GM23338 (cell line): Measurements from ENCODE around the gene SH3RF3.

Source experiments
- CREB1 ChIP-seq: fragments of 250-450 bp; sonication (Bioruptor Pico); IDR thresholded peaks from 2 replicates; pipeline ENCODE4 v1.5.0; 2020; ENCODE audit warnings: low read depth, mild to moderate bottlenecking, moderate library complexity
- EZH2 ChIP-seq: fragments of 200-600 bp; sonication (generic); IDR thresholded peaks from one replicate; pipeline ENCODE4 v1.8.0; 2017; ENCODE audit warnings: antibody characterized with exemption, mild to moderate bottlenecking, low read depth; ENCODE audit not compliant: unreplicated experiment
- EZH2phosphoT487 ChIP-seq: fragments of 200-600 bp; sonication (generic); IDR thresholded peaks from one replicate; pipeline ENCODE4 v1.8.1; 2018; ENCODE audit warnings: antibody characterized with exemption; ENCODE audit not compliant: unreplicated experiment
- JUNB ChIP-seq: IDR thresholded peaks from one replicate; pipeline ENCODE4 v1.6.1; 2016; ENCODE audit warnings: antibody characterized with exemption; ENCODE audit not compliant: unreplicated experiment
- NANOG ChIP-seq: IDR thresholded peaks from 2 replicates; pipeline ENCODE4 v1.6.1; 2016; ENCODE audit warnings: antibody characterized with exemption, borderline replicate concordance
- POLR2AphosphoS5 ChIP-seq: IDR thresholded peaks from 2 replicates; pipeline ENCODE4 v1.6.1; 2016; ENCODE audit warnings: antibody characterized with exemption, low read depth
- ZNF331 ChIP-seq: fragments of 250-450 bp; sonication (Bioruptor Pico); IDR thresholded peaks from 2 replicates; pipeline ENCODE4 v1.5.0; 2020; ENCODE audit warnings: low read depth, mild to moderate bottlenecking, moderate library complexity
- TF ChIP-seq, protein P1 (sequence below), 2 experiments: fragments of 200-600 bp in 1 of 2; sonication (generic) in 1 of 2; conservative IDR thresholded peaks; 2 replicates each; pipeline versions ENCODE4 v1.5.1 to v1.6.1; 2016 to 2017; ENCODE audit warnings: antibody characterized with exemption in 2 of 2, low read depth in 2 of 2, mild to moderate bottlenecking in 2 of 2, moderate library complexity in 1 of 2
- TF ChIP-seq, protein P2 (sequence below): IDR thresholded peaks from one replicate; pipeline ENCODE4 v1.6.1; 2018; ENCODE audit warnings: antibody characterized with exemption; ENCODE audit not compliant: unreplicated experiment
- TF ChIP-seq, protein P3 (sequence below): fragments of 250-450 bp; sonication (Bioruptor Pico); IDR thresholded peaks from 2 replicates; pipeline ENCODE4 v1.5.0; 2020; ENCODE audit warnings: mild to moderate bottlenecking, moderate library complexity
- TF ChIP-seq, protein P4 (sequence below): IDR thresholded peaks from 2 replicates; pipeline ENCODE4 v1.6.1; 2016; ENCODE audit warnings: antibody characterized with exemption

DNA sequence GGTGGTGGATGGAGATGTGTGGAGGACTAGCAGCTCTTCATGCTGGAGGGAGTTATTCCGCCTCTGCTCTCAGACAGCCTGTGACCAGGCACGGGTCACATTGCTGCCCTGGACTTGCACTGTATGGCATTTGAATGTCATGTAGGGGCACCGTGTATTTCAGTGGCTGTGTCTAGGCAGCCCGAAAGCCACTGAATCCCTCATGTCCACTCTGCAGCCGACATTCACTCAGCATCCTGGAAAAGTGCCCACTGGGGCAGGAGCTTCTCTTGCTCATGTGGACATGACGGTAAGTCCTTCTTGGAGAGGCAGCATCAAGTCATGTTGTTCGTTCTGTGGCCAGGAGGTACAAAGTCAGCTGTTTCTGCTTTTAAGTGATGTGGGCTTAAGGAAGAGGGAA, 127.9 kb downstream of the SH3RF3 start:
- TF ChIP-seq, protein P1, sequence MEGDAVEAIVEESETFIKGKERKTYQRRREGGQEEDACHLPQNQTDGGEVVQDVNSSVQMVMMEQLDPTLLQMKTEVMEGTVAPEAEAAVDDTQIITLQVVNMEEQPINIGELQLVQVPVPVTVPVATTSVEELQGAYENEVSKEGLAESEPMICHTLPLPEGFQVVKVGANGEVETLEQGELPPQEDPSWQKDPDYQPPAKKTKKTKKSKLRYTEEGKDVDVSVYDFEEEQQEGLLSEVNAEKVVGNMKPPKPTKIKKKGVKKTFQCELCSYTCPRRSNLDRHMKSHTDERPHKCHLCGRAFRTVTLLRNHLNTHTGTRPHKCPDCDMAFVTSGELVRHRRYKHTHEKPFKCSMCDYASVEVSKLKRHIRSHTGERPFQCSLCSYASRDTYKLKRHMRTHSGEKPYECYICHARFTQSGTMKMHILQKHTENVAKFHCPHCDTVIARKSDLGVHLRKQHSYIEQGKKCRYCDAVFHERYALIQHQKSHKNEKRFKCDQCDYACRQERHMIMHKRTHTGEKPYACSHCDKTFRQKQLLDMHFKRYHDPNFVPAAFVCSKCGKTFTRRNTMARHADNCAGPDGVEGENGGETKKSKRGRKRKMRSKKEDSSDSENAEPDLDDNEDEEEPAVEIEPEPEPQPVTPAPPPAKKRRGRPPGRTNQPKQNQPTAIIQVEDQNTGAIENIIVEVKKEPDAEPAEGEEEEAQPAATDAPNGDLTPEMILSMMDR (conservative IDR thresholded peaks at IDR 0.05; ENCODE audit: low read depth in 2 of 2) = no peak
- TF ChIP-seq EZH2 (no peak), POLR2AphosphoS5 (no peak), EZH2phosphoT487 (no peak), CREB1 (CRISPR knock-in tag) (no peak), NANOG (no peak), JUNB (no peak), ZNF331 (CRISPR knock-in tag) (no peak)
- TF ChIP-seq, protein P2, sequence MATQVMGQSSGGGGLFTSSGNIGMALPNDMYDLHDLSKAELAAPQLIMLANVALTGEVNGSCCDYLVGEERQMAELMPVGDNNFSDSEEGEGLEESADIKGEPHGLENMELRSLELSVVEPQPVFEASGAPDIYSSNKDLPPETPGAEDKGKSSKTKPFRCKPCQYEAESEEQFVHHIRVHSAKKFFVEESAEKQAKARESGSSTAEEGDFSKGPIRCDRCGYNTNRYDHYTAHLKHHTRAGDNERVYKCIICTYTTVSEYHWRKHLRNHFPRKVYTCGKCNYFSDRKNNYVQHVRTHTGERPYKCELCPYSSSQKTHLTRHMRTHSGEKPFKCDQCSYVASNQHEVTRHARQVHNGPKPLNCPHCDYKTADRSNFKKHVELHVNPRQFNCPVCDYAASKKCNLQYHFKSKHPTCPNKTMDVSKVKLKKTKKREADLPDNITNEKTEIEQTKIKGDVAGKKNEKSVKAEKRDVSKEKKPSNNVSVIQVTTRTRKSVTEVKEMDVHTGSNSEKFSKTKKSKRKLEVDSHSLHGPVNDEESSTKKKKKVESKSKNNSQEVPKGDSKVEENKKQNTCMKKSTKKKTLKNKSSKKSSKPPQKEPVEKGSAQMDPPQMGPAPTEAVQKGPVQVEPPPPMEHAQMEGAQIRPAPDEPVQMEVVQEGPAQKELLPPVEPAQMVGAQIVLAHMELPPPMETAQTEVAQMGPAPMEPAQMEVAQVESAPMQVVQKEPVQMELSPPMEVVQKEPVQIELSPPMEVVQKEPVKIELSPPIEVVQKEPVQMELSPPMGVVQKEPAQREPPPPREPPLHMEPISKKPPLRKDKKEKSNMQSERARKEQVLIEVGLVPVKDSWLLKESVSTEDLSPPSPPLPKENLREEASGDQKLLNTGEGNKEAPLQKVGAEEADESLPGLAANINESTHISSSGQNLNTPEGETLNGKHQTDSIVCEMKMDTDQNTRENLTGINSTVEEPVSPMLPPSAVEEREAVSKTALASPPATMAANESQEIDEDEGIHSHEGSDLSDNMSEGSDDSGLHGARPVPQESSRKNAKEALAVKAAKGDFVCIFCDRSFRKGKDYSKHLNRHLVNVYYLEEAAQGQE = no peak
- TF ChIP-seq, protein P3, sequence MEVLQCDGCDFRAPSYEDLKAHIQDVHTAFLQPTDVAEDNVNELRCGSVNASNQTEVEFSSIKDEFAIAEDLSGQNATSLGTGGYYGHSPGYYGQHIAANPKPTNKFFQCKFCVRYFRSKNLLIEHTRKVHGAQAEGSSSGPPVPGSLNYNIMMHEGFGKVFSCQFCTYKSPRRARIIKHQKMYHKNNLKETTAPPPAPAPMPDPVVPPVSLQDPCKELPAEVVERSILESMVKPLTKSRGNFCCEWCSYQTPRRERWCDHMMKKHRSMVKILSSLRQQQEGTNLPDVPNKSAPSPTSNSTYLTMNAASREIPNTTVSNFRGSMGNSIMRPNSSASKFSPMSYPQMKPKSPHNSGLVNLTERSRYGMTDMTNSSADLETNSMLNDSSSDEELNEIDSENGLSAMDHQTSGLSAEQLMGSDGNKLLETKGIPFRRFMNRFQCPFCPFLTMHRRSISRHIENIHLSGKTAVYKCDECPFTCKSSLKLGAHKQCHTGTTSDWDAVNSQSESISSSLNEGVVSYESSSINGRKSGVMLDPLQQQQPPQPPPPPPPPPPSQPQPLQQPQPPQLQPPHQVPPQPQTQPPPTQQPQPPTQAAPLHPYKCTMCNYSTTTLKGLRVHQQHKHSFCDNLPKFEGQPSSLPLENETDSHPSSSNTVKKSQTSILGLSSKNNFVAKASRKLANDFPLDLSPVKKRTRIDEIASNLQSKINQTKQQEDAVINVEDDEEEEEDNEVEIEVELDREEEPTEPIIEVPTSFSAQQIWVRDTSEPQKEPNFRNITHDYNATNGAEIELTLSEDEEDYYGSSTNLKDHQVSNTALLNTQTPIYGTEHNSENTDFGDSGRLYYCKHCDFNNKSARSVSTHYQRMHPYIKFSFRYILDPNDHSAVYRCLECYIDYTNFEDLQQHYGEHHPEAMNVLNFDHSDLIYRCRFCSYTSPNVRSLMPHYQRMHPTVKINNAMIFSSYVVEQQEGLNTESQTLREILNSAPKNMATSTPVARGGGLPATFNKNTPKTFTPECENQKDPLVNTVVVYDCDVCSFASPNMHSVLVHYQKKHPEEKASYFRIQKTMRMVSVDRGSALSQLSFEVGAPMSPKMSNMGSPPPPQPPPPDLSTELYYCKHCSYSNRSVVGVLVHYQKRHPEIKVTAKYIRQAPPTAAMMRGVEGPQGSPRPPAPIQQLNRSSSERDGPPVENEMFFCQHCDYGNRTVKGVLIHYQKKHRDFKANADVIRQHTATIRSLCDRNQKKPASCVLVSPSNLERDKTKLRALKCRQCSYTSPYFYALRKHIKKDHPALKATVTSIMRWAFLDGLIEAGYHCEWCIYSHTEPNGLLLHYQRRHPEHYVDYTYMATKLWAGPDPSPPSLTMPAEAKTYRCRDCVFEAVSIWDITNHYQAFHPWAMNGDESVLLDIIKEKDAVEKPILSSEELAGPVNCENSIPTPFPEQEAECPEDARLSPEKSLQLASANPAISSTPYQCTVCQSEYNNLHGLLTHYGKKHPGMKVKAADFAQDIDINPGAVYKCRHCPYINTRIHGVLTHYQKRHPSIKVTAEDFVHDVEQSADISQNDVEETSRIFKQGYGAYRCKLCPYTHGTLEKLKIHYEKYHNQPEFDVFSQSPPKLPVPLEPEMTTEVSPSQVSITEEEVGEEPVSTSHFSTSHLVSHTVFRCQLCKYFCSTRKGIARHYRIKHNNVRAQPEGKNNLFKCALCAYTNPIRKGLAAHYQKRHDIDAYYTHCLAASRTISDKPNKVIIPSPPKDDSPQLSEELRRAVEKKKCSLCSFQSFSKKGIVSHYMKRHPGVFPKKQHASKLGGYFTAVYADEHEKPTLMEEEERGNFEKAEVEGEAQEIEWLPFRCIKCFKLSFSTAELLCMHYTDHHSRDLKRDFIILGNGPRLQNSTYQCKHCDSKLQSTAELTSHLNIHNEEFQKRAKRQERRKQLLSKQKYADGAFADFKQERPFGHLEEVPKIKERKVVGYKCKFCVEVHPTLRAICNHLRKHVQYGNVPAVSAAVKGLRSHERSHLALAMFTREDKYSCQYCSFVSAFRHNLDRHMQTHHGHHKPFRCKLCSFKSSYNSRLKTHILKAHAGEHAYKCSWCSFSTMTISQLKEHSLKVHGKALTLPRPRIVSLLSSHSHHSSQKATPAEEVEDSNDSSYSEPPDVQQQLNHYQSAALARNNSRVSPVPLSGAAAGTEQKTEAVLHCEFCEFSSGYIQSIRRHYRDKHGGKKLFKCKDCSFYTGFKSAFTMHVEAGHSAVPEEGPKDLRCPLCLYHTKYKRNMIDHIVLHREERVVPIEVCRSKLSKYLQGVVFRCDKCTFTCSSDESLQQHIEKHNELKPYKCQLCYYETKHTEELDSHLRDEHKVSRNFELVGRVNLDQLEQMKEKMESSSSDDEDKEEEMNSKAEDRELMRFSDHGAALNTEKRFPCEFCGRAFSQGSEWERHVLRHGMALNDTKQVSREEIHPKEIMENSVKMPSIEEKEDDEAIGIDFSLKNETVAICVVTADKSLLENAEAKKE = no peak
- TF ChIP-seq, protein P4, sequence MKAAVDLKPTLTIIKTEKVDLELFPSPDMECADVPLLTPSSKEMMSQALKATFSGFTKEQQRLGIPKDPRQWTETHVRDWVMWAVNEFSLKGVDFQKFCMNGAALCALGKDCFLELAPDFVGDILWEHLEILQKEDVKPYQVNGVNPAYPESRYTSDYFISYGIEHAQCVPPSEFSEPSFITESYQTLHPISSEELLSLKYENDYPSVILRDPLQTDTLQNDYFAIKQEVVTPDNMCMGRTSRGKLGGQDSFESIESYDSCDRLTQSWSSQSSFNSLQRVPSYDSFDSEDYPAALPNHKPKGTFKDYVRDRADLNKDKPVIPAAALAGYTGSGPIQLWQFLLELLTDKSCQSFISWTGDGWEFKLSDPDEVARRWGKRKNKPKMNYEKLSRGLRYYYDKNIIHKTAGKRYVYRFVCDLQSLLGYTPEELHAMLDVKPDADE = no peak
